ENCODE measurements around the gene SHC3.
"Not testable (repeated sequence)": the region's sequence is repeated elsewhere in the genome, so short reads cannot be mapped to it uniquely, and the experiment has no call there.

SHC3 gene, protein sequence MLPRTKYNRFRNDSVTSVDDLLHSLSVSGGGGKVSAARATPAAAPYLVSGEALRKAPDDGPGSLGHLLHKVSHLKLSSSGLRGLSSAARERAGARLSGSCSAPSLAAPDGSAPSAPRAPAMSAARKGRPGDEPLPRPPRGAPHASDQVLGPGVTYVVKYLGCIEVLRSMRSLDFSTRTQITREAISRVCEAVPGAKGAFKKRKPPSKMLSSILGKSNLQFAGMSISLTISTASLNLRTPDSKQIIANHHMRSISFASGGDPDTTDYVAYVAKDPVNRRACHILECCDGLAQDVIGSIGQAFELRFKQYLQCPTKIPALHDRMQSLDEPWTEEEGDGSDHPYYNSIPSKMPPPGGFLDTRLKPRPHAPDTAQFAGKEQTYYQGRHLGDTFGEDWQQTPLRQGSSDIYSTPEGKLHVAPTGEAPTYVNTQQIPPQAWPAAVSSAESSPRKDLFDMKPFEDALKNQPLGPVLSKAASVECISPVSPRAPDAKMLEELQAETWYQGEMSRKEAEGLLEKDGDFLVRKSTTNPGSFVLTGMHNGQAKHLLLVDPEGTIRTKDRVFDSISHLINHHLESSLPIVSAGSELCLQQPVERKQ

DNA sequence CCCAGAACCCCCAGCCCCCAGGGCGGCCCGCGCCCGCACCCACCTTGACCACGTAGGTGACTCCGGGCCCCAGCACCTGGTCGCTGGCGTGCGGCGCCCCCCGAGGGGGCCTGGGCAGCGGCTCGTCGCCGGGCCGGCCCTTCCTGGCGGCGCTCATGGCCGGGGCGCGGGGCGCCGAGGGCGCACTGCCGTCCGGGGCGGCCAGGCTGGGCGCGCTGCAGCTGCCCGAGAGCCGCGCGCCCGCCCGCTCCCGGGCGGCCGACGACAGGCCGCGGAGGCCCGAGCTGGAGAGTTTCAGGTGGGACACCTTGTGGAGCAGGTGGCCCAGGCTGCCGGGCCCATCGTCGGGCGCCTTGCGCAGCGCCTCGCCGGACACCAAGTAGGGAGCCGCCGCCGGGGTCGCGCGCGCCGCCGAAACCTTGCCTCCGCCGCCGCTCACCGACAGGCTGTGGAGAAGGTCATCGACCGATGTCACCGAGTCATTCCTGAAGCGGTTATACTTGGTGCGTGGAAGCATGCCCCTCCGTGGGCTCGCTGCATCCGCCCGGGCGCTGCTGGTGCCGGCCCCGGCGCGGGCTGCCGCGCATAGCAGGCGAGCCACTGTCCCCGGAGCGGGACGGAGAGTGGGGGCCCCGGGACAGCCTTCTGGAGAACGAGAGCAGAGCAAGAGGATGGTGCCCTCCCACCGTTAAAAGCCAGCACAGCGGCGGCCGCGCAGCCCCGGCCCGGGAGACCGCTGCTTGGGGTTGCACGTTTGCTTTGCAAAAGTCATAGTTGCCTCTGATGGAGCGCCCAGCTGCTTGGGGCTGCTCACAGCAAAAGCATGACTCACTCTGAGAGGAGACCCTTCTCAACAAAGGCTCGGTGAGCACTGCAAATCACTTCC, at the start of gene SHC3:
SHC3 (minus strand) TSS at position 875 of the 886 bp plus-strand sequence; CDS start at position 517, 358 bp downstream.
- DNase-seq (ENCODE audit: low spot score), result no peak

DNA sequence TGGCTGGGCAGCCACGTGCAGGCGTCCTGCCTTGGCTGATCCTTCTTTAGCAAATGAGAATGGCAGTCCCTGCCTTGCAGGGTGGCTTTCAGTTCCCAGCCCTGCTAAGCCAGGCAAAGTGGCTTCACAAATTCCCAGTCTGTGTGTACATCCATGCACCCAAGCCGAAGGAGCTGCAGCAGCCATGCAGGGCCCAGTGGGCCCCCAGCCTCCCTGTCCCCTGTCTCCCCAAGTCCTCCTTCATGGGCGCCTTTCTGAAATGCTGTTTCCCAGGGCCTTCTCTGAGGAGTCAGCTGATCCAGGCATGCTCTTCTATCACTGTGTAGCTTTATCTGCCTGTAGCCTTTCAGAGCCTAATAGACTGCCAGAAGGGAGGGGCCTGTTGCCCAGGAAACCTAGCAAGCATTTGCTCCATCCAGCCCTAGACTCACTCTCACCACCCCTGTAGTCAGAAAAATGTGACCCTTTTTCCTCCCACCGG, 47.4 kb upstream of the SHC3 start:
- no peak for DNase-seq (ENCODE audit: low spot score)

DNA sequence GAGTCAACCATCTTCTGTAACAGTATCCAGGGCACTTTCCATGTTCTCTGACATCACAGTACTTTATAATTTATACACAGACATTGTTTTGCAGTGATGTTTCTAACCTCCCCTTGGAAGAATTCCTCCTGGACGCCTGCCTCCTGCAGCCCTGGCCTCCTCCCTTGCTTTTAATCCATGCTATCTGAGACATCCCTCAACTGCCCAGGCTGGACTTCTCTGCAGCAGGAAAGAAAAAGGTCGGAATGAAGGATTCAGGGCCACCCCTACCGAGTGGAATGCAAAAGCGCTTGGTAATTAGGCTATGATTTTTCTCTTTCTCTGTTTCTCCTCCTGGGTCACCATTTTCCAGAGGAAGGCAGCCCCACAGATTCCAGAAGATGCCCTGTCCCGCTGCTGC, 47.0 kb upstream of the SHC3 start:
- DNase-seq (ENCODE audit: low spot score), result no peak

DNA sequence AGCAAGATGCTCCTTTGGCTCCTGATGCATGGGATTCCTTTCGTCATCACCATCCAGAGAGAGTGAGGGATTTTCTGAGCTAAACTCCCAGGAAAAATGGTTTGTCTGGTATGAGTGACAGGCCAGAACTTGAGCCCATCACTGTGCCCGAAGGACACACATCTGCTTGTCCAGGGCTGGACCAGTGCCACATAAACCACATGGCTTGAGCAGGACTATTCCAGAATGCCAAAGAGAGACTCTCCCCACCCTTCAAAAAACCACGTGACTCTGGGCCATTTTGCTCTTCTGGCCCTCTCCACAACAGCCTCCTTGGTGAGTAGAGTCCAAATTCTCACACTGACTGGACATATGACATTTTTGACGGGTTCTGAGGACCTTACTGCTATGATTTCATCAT, 46.4 kb upstream of the SHC3 start:
- DNase-seq (ENCODE audit: low spot score), result no peak

DNA sequence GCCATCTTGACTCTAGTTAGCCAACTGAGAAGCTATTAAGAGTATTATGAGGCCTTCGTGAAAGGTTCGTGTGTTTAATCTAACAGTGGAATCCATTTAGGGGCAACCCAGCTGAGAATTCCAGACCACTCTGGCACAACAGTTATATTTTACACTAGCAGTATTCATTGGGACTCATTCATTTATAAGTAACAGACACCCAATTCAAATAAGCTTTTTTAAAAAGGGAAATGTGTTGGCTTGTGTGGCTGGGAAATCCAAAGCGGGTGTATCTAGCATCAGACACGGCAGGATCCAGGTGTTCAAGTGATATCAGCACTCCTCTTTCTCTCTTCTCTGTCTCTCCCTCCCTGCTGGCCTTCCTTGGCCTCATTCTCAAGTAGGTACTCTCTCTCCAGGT, 46.0 kb upstream of the SHC3 start:
- no peak for DNase-seq (ENCODE audit: low spot score)

DNA sequence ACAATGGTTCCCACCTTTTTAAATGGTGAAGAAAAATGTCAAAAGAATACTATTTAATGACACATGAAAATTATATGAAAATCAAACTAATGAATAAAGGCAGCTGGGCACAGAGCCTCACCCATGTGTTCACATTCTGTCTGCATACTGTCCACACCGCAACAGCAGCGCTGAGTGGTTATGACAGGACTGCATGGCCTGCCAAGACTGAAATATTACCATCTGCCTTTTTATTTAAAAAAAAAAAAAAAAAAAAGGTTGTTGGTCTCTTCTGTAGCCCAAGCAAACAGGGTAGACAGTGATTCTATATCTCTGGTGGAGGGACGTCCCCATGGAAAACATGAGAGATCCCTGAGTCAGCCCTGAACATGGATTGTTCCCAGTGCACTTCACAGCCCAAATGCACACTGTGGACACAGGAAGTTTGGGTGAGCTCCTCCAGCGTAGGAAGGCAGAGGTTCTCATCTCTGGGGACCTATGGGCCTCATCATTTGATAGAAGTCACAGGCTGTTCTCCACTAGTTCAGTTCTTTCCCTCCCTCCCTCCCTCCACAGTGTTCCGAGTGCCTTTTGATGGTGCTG, 44.9 kb upstream of the SHC3 start:
- no peak for DNase-seq (ENCODE audit: low spot score)

DNA sequence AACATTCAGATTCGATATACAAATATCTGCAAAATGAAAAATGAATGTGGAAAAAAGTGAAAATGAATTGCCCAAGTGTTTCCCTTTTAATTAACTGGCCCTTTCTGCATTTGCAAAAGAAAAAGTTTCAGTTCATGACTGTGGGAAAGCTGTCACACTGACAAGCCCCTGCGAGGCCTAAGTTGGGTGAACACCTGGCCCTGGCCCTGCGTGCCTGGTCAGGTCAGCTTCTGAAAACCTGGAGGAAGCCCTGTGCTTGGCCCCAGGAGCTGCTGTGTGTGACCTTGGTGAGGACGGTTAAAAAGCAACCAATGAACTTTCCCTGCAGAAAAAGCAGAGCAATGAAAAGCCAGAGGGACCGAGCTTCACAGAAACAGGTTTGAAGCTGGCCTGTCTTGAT, 41.0 kb upstream of the SHC3 start:
- no peak for DNase-seq (ENCODE audit: low spot score)

DNA sequence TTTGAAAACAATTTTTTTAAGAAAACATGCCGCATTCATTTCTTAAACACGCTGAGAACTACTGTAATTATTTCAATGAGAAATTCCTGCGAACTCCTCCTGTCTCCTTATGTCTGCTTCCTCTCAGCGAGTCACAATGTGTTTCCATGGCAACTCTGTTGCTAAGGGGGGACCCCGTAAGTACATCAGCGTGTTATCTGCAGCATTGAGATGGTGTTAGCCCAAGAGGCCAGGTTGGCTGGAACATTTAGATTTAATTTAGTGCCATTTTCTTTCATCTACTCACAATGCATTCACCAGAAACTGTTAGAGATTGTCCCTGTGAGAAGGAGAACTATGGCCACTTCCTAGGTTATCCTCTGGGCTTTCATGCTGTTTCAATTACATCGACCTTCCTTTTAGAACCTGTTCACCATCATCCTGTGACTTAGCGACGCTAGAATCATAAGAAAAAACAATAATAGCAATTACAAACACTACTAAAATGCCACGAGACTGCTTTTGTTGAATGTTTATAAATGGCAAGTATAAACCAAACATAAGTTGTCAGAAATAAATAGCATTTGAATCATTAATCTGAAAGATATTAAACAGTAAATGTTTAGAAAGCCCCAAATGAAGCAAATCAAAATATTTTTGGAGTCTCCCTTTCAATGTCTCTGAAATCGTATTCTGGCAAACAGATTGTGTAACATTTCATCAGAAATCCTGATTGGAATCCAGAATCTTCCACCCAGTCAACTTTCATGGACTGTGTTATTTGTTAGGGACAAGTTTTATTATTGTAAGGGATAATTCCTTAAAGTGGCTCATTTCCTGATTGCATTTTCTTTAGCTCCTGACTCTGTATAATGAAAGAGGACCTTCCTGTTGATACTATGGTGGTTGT, 39.7 kb upstream of the SHC3 start:
- no peak for DNase-seq (ENCODE audit: low spot score)

DNA sequence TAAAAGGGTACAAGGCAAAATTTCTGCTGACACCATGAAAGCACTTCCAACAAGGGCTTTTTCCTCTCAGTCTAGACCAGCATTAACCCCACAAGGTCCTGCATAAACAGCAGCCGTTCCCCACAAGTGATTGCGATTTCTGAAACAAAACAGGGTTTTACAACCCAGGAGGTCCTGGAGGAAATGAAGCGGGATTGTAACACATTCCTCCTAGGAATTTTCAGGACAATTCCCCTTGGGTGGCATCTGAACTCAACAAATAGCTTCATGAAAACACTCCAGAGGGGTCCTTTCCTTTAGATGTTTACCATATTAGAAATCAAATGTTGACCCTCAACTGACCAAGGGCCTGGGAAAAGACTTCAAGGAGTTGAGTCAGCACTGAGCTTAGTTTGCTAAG, 36.7 kb upstream of the SHC3 start:
- DNase-seq (ENCODE audit: low spot score), result no peak

DNA sequence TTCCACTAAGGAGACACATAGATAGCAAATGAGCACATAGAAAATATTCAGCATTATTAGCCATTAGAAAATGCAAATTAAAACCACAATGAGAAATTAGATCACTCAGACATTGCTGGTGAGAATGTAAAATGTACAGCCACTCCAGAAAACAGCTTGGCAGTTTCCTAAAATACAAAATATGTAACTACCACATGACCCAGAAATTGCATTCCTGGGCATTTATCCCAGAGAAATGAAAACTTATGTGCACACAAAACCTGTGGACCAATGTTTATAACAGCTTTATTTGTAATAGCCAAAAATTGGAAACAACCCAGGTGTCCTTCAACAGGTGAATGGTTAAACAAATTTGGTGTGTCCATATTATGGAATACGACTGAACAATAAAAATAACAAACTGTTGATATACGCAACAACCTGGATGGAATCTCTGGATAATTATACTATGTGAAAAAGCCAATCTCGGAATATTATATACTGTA, 34.8 kb upstream of the SHC3 start:
- DNase-seq (ENCODE audit: low spot score), result no peak

DNA sequence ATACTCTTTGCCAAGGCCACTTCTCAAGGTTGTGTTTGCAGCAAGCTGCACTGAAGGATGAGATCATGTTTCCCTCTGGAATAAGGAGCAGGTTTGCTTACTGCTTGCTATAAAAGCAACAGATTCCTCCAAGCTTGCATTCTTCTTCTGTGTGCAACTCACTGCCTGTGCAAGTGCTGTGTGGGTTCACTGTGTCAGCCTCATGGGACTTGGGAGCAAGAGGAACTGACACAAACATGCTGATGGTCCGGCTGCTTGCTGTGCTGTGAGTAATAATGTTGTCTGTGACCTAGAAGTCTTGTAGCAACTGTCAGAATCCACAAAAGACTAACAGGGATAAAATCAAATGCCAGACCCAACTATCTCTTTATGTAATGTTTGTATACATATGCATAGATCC, 33.6 kb upstream of the SHC3 start:
- DNase-seq (ENCODE audit: low spot score), result no peak

DNA sequence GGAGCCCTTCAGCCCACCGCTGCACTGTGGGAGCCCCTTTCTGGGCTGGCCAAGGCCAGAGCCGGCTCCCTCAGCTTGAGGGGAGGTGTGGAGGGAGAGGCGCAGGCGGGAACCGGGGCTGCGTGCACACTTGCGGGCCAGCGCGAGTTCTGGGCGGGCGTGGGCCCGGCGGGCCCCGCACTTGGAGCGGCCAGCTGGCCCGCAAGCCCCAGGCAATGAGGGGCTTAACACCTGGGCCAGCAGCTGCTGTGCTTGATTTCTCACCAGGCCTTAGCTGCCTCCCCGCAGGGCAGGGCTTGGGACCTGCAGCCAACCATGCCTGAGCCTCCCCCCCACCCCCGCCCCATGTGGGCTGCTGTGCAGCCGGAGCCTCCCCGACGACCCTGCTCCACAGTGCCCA, 30.7 kb upstream of the SHC3 start:
- DNase-seq (ENCODE audit: low spot score), result not testable (repeated sequence)

DNA sequence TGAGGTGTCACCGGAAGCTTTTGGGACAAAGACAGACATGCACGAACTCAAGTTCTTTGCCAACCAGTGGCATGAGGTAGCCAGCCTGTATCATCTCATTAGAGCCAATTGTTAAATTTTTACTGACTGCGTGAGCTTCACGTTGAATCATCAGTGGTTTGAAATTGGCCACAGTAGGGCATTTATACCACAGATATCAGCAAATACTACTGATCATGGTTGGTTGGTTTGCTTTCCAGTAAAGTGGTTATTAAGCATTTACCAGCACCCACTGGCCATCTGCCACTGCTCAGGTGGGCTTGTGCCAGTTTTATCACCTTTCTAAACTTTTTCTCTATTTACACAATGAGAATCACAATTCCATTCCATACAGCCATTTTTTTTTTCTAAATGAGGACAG, 28.4 kb upstream of the SHC3 start:
- no peak for DNase-seq (ENCODE audit: low spot score)

DNA sequence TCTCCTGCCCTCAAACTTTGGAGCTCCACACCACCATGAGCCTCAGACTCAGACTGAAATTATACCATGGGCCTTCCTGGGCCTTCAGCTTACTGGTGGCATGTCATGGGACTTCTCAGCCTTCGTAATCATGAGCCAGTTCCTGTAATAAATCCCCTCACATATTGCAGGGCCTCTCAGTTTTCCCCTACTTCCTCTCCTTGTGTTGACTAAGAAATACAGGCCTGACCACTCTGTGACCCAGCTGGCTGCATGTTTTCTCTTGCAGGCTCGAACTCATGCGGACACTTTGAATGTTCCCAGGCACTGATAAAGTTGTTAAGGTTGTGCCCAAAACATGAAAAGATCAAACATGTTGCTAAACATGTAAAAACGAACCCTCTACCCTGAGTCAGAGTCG, 26.2 kb upstream of the SHC3 start:
- no peak for DNase-seq (ENCODE audit: low spot score)

DNA sequence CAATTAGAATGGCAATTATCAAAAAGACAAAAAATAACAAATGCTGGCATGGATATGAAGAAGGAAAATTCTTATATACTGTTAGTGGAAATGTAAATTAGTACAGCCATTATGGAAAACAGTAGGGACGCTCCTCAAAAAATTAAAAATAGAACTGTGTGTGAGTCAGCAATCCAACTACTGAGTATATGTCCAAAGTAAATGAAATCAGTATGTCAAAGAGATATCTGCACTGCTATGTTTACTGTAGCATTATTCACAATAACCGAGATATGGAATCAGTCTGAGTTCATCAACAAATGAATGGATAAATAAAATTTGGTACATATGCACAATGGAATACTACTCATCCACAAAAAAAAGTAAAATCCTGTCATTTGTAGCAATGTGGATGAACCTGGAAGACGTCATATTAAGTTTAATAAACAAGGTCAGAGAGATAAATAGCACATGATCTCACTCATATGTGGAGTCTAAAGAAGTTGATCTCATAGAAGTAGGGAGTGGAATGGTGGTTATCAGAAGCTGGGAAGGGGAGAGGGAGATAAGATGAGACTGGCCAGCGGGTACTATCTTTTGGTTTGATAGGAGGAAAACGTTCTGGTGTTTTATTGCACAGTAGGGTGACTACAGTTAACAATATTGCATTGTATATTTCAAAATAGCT, 16.6 kb upstream of the SHC3 start:
- no peak for DNase-seq (ENCODE audit: low spot score)

DNA sequence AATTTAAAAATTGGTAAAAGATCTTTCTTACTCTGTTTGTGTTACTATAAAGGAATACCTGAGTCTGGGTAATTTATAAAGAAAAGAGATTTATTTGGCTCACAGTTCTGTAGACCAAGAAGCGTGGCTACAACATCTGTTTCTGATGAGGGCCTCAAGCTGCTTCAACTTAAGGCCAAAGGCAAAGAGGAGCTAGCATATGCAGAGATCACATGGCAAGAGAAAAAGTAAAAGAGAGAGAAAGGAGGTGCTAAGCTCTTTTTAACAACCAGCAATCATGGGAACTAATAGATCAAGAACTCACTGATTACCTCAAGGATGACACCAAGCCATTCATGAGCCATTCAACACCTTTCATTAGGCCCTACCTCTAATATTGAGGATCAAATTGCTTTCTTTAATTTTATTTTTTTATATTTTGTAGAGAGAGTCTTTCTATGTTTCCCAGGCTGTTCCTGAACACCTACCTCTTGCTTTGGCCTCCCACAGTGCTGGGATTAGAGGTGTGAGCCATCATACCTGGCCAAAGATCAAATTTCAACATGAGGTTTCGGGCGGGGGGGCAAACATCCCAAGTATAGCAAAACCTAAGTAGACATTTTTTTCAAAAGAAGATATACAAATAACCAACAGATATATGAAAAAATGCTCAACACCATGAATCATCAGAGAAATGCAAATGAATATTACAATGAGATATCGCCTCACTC, 16.0 kb upstream of the SHC3 start:
- no peak for DNase-seq (ENCODE audit: low spot score)

DNA sequence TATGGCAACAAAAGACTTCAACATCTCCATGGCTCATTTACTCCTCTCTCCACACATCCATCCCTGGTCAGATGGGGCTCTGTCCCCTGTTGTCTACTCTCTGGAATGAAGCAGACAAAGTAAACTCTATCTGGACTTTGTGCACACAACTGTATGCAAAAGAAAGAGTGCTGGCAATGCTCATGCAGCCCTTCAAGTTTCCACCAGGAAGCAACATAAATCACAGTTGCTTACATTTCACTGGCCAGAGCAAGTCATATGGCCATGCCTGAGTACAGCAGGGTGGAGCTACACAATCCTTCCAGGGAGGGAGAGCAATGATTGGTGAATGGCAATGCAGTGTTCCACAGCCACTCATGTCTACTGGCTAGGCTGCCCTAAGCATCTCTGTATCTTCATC, 12.4 kb upstream of the SHC3 start:
- DNase-seq (ENCODE audit: low spot score), result no peak

DNA sequence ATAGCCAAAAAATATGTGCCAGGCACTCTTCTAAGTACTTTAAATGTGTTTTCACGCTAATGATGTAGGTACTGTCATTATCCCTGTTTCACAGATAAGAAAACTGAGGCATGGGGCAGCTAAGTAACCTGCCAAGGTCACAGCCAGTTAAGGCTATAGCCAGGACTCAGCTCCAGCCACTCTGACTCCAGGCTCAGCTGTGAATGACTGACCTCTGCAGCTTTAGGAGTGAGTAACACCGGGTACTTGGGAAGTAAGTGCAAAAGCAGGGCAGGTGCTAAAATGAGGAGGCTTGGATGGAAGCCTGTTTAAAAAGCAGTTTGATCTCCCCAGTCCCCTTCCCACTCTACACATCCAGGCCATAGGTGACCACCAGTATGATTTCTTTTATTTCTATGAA, 10.6 kb upstream of the SHC3 start:
- no peak for DNase-seq (ENCODE audit: low spot score)

DNA sequence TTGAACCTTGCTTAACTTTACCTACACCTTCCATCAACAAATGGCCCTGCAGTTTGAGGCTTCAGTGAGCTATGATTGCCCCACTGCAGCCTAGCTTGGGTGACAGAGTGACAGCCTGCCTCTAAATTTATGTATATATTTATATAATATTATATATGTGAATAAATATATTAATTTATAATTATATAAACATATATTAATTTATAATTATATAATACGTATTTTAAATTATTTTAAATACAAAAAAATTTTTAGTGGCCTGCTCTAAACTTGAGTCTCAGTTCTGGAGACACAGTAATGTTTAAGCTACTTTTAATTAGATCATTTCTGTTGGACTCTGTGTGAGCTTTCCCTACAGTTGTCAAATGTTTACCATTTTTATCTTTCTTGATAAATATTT, 9.3 kb upstream of the SHC3 start:
- no peak for DNase-seq (ENCODE audit: low spot score)

DNA sequence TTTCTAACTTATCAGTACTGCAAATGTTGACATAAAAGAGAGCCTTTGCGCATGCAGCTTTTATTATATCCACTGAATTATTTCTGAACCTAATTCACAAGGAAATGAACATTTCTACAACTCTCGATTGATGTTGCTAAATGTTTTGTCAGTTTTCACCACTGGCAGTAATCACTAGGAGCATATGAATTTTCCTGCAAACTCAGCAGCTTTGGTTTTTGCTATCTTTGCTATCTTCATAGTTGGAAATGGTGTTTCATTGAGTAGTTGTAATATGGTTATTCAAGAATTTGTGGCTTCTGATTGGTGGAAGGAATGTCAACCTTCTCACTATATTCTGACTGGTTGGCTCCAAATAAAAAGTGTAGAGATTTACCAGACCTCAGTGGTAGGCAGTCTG, 8.9 kb upstream of the SHC3 start:
- DNase-seq (ENCODE audit: low spot score), result no peak

All from germinal center (tissue), 1 donor.